Stimulated activated CD4-positive, alpha-beta T cell treated with anti-CD3 and anti-CD28 coated beads, Interleukin-4, amount 100 ng/mL, for 1 hour (primary cell): ENCODE measurements around the gene SNX30.
"Not testable (repeated sequence)": the region's sequence is repeated elsewhere in the genome, so short reads cannot be mapped to it uniquely, and the experiment has no call there.

ENCODE experiments used
- DNase-seq: peaks from one replicate; pipeline ENCODE4 v3.0.0-alpha.2; 2020

The SNX30 gene

DNA sequence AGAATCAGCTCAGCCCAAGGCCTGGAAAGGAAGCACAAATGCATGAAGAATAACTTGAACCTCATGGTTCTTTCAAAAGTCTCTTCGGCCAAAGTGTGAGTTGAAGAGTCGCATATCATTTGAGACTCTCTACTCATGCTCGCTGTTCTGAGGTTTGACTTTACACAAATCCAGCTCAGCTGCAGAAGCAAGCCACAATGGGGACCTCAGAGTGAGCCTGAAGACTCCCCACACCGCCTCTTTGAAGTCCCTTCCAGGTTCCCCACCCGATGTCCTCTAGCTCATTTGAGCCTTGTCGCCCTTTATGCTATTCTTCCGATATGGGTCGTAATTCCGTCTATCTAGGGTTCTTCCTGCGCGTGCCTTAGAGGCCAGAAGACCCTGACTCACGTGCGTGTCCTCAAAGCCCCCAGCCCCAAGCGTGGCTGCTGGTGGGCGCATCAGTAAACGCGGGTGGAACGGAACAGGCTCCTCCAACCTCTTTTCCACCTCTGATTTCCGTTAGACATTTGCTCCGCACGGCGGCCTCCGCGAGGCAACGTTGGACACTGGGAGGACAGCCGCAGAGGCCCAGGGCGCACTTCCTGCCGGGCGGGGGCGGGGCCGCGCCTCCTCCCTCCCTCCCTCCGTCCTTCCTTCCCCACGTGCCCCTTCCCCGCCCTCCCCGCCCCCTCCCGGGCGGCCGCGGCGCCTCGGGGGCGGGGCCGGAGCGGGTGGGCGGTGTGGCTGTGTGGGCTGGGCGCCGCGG is at the start of gene SNX30:
TSS of gene SNX30 (plus strand) at position 745 of the 748 bp plus-strand sequence. CDS start 242 bp downstream, outside the sequence.
- peak; percentile 72 for DNase-seq

DNA sequence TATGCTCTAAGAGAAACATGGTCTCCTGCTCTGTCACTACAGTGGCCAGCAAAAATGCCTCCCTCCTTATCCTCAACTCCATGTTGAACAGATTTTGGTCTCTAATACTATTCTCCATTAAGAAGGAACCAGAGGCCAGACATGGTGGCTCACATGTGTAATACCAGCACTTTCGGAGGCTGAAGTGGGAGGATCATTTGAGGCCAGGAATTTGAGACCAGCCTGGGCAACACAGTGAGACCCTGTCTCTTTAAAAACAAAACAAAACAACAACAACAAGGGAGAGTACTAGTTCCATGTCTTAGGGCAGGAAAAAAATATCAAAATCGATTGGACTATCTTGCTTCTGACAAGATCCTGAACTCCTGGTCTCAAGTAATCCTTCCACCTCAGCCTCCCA is 47.3 kb upstream of the SNX30 start:
- no peak for DNase-seq

DNA sequence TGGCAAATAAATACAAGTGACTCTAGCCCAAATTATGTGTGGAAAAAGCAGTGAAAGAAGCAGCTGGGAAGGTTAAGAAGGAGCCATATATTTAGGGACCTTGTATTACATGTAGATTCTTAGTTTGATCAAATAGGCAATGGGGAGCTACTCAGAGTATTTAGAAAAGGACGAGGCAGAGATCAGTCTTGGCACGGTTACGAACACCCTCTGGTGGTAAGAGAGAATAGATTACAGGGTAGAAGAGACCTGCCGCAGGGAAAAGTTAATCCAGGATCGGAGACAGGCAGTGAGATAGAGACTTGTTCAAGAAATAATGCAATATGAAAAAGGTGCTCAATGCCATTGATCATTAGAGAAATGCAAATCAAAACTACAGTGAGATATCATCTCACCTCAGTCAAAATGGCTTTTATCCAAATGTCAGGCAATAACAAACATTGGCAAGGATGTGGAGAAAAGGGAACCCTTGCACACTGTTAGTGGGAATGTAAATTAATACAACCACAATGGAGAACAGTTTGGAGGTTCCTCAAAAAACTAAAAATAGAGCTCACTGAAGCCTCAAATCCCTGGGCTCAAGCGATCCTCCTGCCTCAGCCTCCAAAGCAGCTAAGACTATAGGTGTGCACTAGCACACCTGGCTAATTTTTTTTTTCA is 44.7 kb upstream of the SNX30 start:
- DNase-seq, result no peak

DNA sequence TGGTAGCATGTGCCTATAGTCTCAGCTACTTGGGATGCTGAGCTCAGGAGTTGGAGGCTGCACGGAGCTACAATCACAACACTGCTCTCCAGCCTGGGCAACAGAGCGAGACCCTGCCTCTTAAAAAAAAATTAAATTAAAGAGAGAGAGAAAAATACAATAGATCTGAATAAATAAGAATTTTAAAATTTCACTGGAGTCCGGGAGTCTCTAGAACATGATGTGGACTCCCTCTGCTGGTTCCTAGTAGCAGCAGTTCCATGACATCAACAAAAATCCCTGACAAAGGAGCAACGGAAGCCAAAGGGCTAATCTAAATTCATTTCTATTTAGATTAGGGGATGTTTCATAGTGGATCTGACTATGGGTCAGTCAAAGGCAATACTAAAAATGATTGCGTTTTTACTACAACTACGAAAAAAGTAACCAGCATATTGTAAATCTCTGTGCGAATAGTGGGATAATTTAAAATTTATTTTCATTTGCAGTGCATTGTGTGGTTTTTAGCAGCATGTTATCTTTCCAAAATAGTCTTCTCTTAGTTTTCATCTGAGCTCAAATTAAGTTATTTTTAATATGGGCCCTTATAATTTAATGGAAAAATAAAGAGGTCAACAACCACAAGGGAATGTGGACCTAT is 39.4 kb upstream of the SNX30 start:
- DNase-seq, result no peak

DNA sequence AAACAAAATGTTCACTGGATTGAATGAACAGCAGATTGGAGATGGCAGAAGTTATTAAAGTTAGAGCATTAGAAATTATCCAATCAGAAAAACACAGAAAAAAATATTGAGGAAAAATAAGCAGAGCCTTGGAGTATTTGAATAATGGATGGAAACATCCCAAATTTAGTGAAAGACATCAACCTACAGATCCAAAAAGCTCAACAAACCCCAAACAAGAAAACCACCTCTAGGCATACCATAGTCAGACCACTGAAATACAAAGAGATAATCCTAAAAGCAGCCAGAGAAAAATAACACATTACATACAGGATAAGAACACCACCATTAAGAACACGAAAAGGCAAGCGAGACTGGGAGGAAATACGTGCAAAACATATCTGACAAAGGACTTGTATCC is 37.9 kb upstream of the SNX30 start:
- DNase-seq, result no peak

GRCh38 chr9:112717661-112718331 is 32.8 kb upstream of the SNX30 start, which contains the start of gene INIP:
INIP (minus strand) TSS chr9:112718117; CDS start chr9:112716485, 1,632 bp downstream.
- peak; percentile 97 for DNase-seq

DNA sequence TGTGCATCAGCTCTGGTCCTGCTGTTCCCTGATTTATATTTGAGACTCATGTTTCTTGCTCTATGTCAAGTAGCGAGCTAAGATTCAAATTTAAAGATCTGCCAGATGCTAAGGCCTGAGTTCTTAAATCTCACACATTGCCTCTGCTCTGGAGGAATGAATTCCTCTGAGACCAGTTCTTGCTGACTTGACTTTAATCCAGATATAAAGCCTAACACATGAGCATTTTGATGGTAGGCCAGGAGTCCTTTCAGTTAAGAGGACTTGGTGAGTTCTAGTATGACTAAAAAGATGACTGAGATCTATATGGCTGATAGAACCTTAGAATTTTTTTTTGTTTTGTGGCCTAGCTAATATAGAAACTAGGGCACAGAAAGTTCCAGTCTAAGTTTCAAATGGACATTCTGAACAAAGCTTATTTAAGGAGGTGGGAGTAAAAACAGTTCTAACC is 31.3 kb upstream of the SNX30 start:
- no peak for DNase-seq

- no peak for DNase-seq
Measured at GRCh38 chr9:112719696-112720095, 30.9 kb upstream of the SNX30 start.

- DNase-seq, result no peak
Measured at GRCh38 chr9:112720113-112720780, 30.3 kb upstream of the SNX30 start.

DNA sequence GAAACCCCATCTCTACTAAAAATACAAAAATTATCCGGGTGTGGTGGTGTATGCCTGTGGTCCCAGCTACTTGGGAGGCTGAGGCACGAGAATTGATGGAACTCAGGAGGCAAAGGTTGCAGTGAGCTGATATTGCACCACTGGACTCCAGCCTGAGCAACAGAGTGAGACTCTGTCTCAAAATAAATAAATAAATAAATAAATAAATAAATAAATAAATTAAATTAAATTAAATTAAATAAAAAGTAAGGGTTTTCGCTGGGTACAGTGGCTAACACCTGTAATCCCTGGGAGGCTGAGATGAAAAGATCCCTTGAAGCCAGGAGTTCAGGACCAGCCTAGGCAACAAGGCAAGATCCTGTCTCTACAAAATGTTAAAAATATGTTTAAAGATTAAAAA is 27.8 kb upstream of the SNX30 start:
- DNase-seq, result not testable (repeated sequence)

DNA sequence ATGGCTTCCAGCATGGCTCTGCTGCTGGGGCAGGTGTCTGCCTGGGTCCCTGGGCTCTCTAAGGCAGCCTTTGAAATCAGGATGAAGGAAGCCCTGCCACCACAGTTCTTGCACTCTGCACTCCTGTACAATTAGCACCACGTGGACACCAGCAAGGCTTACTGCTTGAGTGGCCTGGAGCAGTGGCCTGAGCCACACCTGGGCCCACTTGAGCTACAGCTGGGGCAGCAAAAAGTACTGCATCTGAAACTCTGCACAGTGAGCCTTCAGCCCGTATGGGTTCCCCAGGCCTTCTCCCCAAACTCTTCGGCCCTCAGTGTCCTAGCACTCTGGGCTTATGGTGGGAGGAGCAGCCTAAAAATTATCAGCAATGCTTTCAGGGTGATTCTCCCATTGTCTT is 24.6 kb upstream of the SNX30 start:
- DNase-seq, result no peak

DNA sequence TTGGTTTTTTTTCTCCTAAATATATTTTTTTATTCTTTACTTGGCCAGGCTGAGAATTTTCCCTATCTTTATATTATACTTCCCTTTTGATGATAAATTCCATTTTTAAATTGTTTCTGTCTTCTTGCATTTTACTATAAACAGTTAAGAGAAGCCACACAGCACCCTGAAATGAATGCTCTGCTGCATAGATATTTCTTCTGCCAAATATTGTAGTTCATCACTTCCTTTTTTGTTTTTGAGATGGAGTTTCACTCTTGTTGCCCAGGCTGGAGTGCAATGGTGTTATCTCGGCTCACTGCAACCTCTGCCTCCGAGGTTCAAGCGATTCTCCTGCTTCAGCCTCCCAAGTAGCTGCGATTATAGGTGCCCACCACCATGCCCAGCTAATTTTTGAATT is 24.1 kb upstream of the SNX30 start:
- DNase-seq, result no peak

GRCh38 chr9:112728401-112728800 is 22.2 kb upstream of the SNX30 start:
- no peak for DNase-seq

DNA sequence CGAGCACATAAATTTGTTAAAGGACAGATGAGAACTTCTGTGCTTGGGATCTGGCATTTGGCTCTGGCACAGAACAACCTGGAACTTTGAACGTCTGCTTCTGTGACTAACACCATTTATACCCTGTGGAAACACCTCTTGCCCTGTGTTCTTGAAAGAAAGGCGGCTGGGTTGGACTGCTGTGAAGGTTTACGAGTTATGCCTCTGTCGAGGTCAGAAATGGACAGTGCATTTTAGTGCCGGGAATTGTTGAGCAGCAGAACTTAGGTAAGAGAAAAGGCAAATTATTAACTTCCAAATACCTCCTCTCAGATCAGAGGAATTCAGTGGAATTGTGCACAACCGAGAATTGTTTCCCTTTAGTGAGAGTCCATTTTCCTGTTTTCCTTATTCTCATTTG is 18.6 kb upstream of the SNX30 start:
- DNase-seq, result no peak

DNA sequence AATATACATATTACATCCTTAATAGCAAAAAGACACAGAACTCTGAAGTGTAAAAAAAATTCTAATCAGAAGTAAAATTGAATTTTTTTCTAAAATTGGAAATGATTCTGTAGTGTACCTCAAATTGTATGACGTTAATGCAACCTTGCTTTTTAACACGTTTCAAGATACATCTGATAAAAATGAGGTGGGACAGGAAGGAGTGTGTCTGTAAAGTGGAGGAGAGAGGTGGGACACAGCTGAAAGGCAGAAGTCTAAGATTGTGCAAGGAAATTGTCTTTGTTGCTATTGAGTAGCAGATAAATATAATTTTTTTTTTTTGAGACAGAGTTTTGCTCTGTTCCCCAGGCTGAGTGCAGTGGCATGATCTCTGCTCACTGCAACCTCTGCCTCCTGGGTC is 15.7 kb upstream of the SNX30 start:
- DNase-seq, result no peak

GRCh38 chr9:112743216-112743836 is 7.2 kb upstream of the SNX30 start:
- DNase-seq, result no peak

DNA sequence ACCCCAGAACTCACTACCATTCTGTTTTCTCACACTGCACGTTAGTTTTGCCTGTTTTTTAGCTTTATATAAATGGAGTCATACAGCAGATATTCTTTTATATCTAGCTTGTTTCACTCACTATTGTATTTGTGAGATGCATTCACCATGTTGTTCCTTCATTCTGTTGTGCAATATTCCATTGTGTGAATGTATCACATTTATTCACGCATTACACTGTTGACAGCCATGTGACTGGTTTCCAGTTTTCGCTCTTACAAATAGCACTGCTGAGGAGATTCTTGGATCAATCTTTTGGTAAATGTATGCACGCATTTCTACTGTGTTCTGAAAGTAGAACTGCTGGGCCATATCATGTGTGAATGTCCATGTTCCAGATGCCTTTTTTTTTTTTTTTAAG is 6.4 kb upstream of the SNX30 start:
- DNase-seq, result no peak

- DNase-seq, result no peak
Measured at GRCh38 chr9:112747094-112747493, 3.5 kb upstream of the SNX30 start.

DNA sequence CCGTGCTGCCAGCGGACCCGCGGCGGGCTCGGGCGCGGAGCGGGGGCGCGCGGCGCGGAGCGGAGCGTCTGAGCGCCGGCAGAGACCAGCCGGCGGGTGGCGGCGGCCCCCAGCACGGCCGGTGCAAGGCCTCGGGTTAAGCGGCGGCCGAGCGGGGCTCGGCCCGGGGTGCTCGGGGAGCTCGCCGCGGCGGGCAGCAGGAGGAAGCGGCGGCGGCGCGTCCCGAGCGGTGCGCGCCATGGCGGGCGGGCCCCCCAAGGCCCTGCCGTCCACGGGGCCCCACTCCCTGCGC is 150 bp downstream of the SNX30 start:
- DNase-seq, result no peak

DNA sequence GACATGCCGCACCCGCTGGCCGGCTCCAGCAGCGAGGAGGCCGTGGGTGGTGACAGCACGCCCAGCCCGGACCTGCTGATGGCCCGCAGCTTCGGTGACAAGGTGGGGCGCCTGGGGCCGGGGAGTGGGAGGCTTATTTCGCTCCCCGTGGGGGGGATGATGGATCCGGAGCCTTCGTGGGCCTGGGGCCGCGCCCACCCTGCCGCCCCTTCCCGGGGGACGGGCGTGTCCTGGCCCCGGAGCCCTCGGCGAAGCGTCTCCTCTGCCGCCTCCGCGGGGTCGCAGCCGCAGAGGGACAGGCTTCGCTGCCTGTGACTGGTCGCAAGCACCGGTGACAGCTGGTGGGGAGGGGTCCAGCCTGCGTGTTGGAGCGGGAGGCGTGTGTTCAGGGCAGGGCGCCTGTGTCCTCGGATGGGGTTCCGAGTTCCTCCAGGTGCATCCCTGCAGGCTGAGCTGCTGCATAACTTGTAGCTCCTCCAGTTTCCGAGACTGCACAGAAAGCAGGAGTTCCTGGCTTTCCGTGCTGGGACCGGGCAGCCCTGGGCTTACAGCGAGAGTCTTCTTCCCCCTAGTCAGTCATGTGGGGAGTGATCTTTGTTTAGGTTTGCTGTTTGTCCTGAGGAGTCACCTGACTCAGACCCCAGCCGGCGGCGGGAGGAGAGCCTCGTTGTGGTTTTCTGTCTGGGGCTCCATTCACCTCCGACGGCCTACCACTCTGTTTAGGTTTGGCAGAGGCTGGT is 666 bp downstream of the SNX30 start:
- DNase-seq, result peak; percentile 19

DNA sequence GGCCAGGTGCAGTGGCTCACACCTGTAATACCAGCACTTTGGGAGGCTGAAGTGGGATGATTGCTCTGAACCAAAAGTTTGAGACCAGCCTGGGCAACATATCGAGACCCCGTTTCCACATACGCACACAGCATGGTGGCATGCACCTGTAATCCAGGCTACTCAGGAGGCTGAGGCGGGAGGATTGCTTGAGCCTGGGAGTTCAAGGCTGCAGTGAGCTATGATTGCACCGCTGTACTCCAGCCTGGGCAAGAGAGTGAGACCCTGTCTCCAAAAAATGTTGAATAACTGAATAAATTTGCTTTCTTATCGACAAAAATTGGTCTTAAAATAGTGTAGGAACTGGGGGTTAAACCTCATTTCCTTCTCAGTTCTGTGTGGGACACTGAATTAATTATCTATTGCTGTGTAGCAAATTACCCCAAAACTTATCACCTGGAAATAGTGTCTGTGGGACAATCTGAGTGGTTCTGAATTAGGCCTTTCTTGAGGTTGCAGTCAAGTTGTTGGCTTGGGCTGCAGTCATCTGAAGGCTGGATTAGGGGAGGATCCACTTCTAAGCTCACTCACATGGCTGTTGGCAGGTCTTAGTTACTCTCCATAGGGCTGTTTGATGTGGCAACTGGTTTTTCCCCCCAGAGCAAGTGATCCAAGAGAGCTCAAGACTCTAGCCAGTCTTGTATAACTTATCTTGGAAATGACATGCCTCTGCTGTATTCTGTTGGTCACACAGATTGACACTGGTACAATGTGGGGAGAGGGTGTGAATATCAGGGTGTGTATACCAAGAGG is 2.0 kb downstream of the SNX30 start:
- DNase-seq, result no peak
